ENCODE measurements around the gene PTPRN2. TPM values are rescaled to one million over a fixed set of nuclear protein-coding genes. Genes with fewer than 3 reads are reported as not detected.

The PTPRN2 gene
- total and polyA plus RNA-seq, 2 of the 8 experiments (the other 6 are each of a cell fraction or from before 2014, with no cell fraction given), result 2.6 to 4.5 TPM

DNA sequence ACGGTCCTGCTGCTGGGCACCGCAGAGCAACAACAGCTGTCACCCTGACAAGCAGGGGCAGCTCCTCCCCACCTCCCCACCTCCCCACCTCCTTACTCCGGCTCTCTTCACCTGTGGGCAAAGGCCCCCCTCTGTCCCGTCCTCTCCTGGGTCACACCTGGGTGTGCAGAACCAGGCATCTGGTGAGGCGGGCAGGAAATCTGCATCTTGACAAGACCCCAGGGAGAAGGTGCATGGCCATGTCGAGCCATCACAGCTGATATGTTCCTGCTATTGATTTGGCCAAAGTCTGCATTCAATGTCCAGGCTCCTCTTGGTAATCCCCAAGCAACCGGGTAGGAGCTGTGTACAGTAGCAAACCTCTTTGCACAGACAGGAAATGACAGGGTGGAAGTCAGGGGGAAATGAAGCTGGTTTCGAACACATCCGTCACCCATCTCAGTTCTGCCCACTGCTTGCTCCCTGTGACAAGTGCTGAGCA lies 696.7 kb downstream of the PTPRN2 start (continued):
- TF ChIP-seq RNF2 (IDR thresholded peaks at IDR 0.05; ENCODE audit: borderline replicate concordance, low read depth, low read length, missing control alignments, poor library complexity, severe bottlenecking) (no peak), KDM5A (IDR thresholded peaks at IDR 0.05; ENCODE audit: low read length) (no peak), SIX5 (IDR thresholded peaks at IDR 0.05; ENCODE audit: low read depth, low read length) (no peak), CBX8 (IDR thresholded peaks at IDR 0.05; ENCODE audit: borderline replicate concordance, low read depth, low read length) (no peak), HDAC2 (IDR thresholded peaks at IDR 0.05; ENCODE audit: borderline replicate concordance in 1 of 2, low read depth in 2 of 2, low read length in 2 of 2) (no peak), HDAC6 (IDR thresholded peaks at IDR 0.05; ENCODE audit: low read depth, low read length) (no peak)

All from H1 (cell line).